Measurements from ENCODE around the gene CDON. TPM values are rescaled to one million over a fixed set of nuclear protein-coding genes. Genes with fewer than 3 reads are reported as not detected.

The CDON gene
- polyA plus RNA-seq, 2 of the 4 experiments (the other 2 are of a cell fraction) = 1.7 to 5.6 TPM

GRCh38 chr11:125958872-125959400 is 103.7 kb downstream of the CDON start:
- DNase-seq (ENCODE audit: low read depth in 1 of 2, low spot score in 1 of 2) = no peak
- Histone ChIP-seq H3K27ac (no peak overlapping the region), H3K4me1 (no peaks in the 10 kb centered on the region), H3K4me3 (no peak overlapping the region), H3K9me3 (peaks cover 6% of the 10 kb centered on the region; the same call in 2 of the 3 replicates), H3K4me2 (no peak overlapping the region)
- ATAC-seq = no peak
- TF ChIP-seq NFE2L2 (conservative IDR thresholded peaks at IDR 0.05; ENCODE audit: low read length) (no peak), RARB (CRISPR knock-in tag; IDR thresholded peaks at IDR 0.05) (no peak)
- POLR2A ChIA-PET = no interaction called here
- WGBS (ENCODE audit: missing lambda C conversion rate) = 83% methylated on average over 4 of the region's 4 CpGs
- FAIRE-seq = no peak
- CTCF ChIA-PET = interaction anchor here (0.7 kb wide), 1 partner anchor 149 kb away, joined by 3 read pairs; no protein-coding TSS in a partner anchor

DNA sequence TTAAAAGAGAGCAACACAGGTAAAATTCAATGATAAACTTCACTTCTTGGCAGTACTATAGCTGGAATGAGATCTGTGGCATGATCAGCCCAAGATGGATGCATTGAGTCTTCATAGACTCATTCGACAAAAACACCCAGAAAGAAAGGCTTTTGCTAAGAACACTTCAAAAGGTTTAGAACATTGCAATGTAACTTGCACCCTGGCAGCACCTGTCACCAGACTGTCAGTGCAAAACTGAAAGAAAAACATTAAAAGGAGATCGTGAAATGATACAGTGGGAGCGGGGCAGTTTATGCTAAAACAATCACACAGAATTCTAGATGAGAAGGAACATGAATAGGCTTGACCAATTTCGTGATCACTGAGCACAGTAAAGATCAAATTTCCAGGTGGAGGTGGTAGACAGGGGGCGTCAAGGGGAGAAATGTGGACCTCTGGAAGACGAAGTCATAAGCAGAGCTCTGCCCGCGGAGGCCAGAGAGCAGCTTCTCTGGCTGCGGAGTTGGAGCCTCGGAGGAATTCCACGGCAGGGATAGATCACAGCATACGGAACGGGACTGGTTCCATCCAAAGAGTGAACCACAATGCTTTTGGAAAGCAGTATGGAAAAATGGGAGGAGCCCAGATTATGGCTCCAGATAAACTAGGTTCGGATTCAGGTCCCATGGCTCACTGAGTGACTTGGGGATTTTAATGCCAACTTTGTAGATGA is 104.9 kb downstream of the CDON start:
- DNase-seq (ENCODE audit: low read depth in 1 of 2, low spot score in 1 of 2) (no peak), ATAC-seq (no peak), FAIRE-seq (no peak)
- no peak overlapping the region for H3K27ac ChIP-seq
- no peak overlapping the region for H3K4me3 ChIP-seq
- TF ChIP-seq, protein P1, sequence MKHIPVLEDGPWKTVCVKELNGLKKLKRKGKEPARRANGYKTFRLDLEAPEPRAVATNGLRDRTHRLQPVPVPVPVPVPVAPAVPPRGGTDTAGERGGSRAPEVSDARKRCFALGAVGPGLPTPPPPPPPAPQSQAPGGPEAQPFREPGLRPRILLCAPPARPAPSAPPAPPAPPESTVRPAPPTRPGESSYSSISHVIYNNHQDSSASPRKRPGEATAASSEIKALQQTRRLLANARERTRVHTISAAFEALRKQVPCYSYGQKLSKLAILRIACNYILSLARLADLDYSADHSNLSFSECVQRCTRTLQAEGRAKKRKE (CRISPR knock-in tag; IDR thresholded peaks at IDR 0.05; ENCODE audit: low read depth) = no peak
- TF ChIP-seq RCOR1 (IDR thresholded peaks at IDR 0.05; ENCODE audit: low read depth, low read length) (no peak), EHF (CRISPR knock-in tag; IDR thresholded peaks at IDR 0.05) (no peak), ZSCAN20 (CRISPR knock-in tag; IDR thresholded peaks at IDR 0.05) (no peak), SREBF2 (IDR thresholded peaks at IDR 0.05) (no peak), MYC (IDR thresholded peaks at IDR 0.05; ENCODE audit: borderline replicate concordance, low read length) (no peak), RARB (CRISPR knock-in tag; IDR thresholded peaks at IDR 0.05) (no peak)
- TF ChIP-seq, protein P2, sequence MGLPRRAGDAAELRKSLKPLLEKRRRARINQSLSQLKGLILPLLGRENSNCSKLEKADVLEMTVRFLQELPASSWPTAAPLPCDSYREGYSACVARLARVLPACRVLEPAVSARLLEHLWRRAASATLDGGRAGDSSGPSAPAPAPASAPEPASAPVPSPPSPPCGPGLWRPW (IDR thresholded peaks at IDR 0.05) = no peak
- no peak overlapping the region for H3K4me2 ChIP-seq
- ChIA-PET CTCF (no interaction called here), POLR2A (no interaction called here)
- H3K9me3 ChIP-seq = peaks cover 2% of the 10 kb centered on the region; the same call in 2 of the 3 replicates
- WGBS (ENCODE audit: missing lambda C conversion rate) = 79% methylated on average over 14 of the region's 14 CpGs
- no peaks in the 10 kb centered on the region for H3K4me1 ChIP-seq

GRCh38 chr11:125956391-125957134 is 106.1 kb downstream of the CDON start:
- Histone ChIP-seq H3K27ac (no peak overlapping the region), H3K9me3 (no peaks in the 10 kb centered on the region), H3K4me2 (no peak overlapping the region), H3K4me1 (no peaks in the 10 kb centered on the region), H3K4me3 (no peak overlapping the region)
- CTCF ChIA-PET = no interaction called here
- FAIRE-seq = no peak
- 74% methylated on average over 19 of the region's 22 CpGs for WGBS (ENCODE audit: missing lambda C conversion rate)
- POLR2A ChIA-PET = no interaction called here
- TF ChIP-seq TP53 (CRISPR knock-in tag; IDR thresholded peaks at IDR 0.05) (no peak), HOXB13 (CRISPR knock-in tag; IDR thresholded peaks at IDR 0.05; ENCODE audit: low read depth) (no peak), ZC3H11A (IDR thresholded peaks at IDR 0.05) (no peak), EHMT2 (IDR thresholded peaks at IDR 0.05; ENCODE audit: low read depth) (no peak), CHD2 (IDR thresholded peaks at IDR 0.05; ENCODE audit: low read length, partially characterized antibody) (no peak), ZSCAN20 (CRISPR knock-in tag; IDR thresholded peaks at IDR 0.05) (no peak)
- DNase-seq (ENCODE audit: low read depth in 1 of 2, low spot score in 1 of 2) = no peak
- no peak for ATAC-seq

DNA sequence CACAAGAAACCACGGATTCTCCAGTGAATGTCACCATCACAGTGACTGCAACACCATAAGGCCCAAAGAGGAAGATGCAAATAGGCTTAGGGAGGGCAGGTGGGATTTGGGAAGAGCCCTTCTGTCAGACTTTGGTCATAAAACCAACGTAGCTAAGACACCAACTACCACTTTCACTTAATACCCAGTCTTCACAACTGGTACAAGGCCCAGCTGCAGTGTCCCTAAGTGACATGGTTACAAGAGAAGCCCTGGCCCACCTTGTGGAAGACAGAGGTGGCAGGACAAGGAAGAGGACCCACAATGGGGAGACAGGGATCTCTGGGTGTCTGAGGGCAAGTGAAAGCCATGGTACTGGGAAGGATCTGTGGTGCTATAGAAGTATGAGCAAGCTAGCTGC is 106.8 kb downstream of the CDON start:
- ChIA-PET POLR2A (no interaction called here), CTCF (no interaction called here)
- WGBS (ENCODE audit: missing lambda C conversion rate) = 74% methylated on average over 2 of the region's 2 CpGs
- H3K9me3 ChIP-seq = no peaks in the 10 kb centered on the region
- FAIRE-seq = no peak
- no peak overlapping the region for H3K4me2 ChIP-seq
- TF ChIP-seq USF2 (IDR thresholded peaks at IDR 0.05) (no peak), RARB (CRISPR knock-in tag; IDR thresholded peaks at IDR 0.05) (no peak)
- TF ChIP-seq, protein P2 (IDR thresholded peaks at IDR 0.05) = no peak
- no peak overlapping the region for H3K4me3 ChIP-seq
- no peak for ATAC-seq
- no peak overlapping the region for H3K27ac ChIP-seq
- no peak for DNase-seq (ENCODE audit: low read depth in 1 of 2, low spot score in 1 of 2)
- H3K4me1 ChIP-seq = no peaks in the 10 kb centered on the region
